K562 (cell line): Measurements from ENCODE around the gene VDAC2. TPM values are rescaled to one million over a fixed set of nuclear protein-coding genes. Genes with fewer than 3 reads are reported as not detected.

Experiments used
- LCOR ChIP-seq: sonication (generic); formaldehyde crosslinking; IDR thresholded peaks from 2 replicates; pipeline ENCODE4 v1.8.0; 2022; ENCODE audit warnings: mild to moderate bottlenecking, missing genetic modification reagents
- NFE2L1 ChIP-seq: fragments of 450-650 bp; IDR thresholded peaks from 2 replicates; pipeline ENCODE4 v1.6.1; 2016; ENCODE audit warnings: missing genetic modification characterization, low read depth, mild to moderate bottlenecking, missing compliant biosample characterization, moderate library complexity, borderline replicate concordance
- NFXL1 ChIP-seq: fragments of 450-650 bp; formaldehyde crosslinking; IDR thresholded peaks from 2 replicates; pipeline ENCODE4 v1.4.0; 2021; ENCODE audit warnings: mild to moderate bottlenecking
- NRF1 ChIP-seq, 2 experiments: fragments of 450-650 bp; IDR thresholded peaks in 1 of 2; conservative IDR thresholded peaks in 1 of 2; 2 replicates each; pipeline ENCODE4 v1.6.1; 2014; ENCODE audit warnings: mild to moderate bottlenecking in 2 of 2
- POLR2AphosphoS2 ChIP-seq: IDR thresholded peaks from 2 replicates; pipeline ENCODE4 v1.6.1; 2012; ENCODE audit warnings: low read length, improper control_type of control experiment
- POLR2AphosphoS5 ChIP-seq: IDR thresholded peaks from 2 replicates; pipeline ENCODE4 v1.6.1; 2011; ENCODE audit warnings: mild to moderate bottlenecking, low read depth, low read length, moderate library complexity; ENCODE audit not compliant: control insufficient read depth, insufficient read depth
- SREBF1 ChIP-seq: fragments of 150-350 bp; IDR thresholded peaks from 2 replicates; pipeline ENCODE4 v1.6.1; 2014; ENCODE audit warnings: antibody characterized with exemption, low read depth, low read length, borderline replicate concordance
- STAT5A ChIP-seq: IDR thresholded peaks from 2 replicates; pipeline ENCODE4 v1.6.1; 2012; ENCODE audit warnings: low read length, inconsistent platforms, borderline replicate concordance
- ZBED1 ChIP-seq: IDR thresholded peaks from 2 replicates; pipeline ENCODE4 v1.6.1; 2014
- polyA plus RNA-seq, 8 experiments: library from polyadenylated mRNA; depleted of rRNA in 4 of 8; stranded (reverse) in 5 of 8; unstranded in 3 of 8; fragments of >200 nt; fragmentation: Nextera tagmentation in 2 of 8; fragmentation: Illumina TruSeq in 1 of 8; extraction: Ambion mirVana in 2 of 8; extraction: Trizol in 1 of 8; gene quantifications; 2 replicates each; pipeline versions ENCODE4 v1.2.1 to v1.2.3, GENCODE V29; 2011 to 2014; ENCODE audit warnings: inconsistent platforms in 1 of 8, missing spikeins in 1 of 8
- total RNA-seq, 7 experiments: library from RNA; depleted of rRNA in 6 of 7; stranded (reverse); fragments of >200 nt in 6 of 7; fragmentation: Illumina TruSeq in 2 of 7; extraction: Trizol in 2 of 7; gene quantifications; 2 replicates each; pipeline versions ENCODE4 v1.2.1 to v1.2.3, GENCODE V29; 2011 to 2021; ENCODE audit warnings: low replicate concordance in 1 of 7
- TF ChIP-seq, protein P1 (sequence below): sonication (generic); formaldehyde crosslinking; IDR thresholded peaks from 2 replicates; pipeline ENCODE4 v1.8.0; 2022; ENCODE audit warnings: mild to moderate bottlenecking, missing genetic modification reagents, borderline replicate concordance
- TF ChIP-seq, protein P2 (sequence below): fragments of 450-650 bp; IDR thresholded peaks from 2 replicates; pipeline ENCODE4 v1.6.1; 2016; ENCODE audit warnings: missing biosample characterization, missing genetic modification characterization
- TF ChIP-seq, protein P3 (sequence below): IDR thresholded peaks from 2 replicates; pipeline ENCODE4 v1.6.1; 2011; ENCODE audit warnings: borderline replicate concordance, low read depth, mild to moderate bottlenecking, moderate library complexity, low read length; ENCODE audit not compliant: insufficient read depth, poor library complexity, severe bottlenecking
- TF ChIP-seq, protein P4 (sequence below): fragments of 250-450 bp; sonication (Bioruptor Pico); IDR thresholded peaks from 2 replicates; pipeline ENCODE4 v1.5.0; 2020; ENCODE audit warnings: mild to moderate bottlenecking, borderline replicate concordance
- TF ChIP-seq, protein P5 (sequence below): sonication (generic); formaldehyde crosslinking; IDR thresholded peaks from 2 replicates; pipeline ENCODE4 v1.8.0; 2023; ENCODE audit warnings: mild to moderate bottlenecking, missing genetic modification reagents
- TF ChIP-seq, protein P6 (sequence below): fragments of 200-400 bp; formaldehyde crosslinking; IDR thresholded peaks from 2 replicates; pipeline ENCODE4 v1.6.1; 2017; ENCODE audit warnings: mild to moderate bottlenecking, low read depth, low read length, moderate library complexity

The VDAC2 gene
- total and polyA plus RNA-seq, 9 of the 15 experiments (the other 6 are each of a cell fraction or from before 2014, with no cell fraction given): 139 to 450 (median 250) TPM

DNA sequence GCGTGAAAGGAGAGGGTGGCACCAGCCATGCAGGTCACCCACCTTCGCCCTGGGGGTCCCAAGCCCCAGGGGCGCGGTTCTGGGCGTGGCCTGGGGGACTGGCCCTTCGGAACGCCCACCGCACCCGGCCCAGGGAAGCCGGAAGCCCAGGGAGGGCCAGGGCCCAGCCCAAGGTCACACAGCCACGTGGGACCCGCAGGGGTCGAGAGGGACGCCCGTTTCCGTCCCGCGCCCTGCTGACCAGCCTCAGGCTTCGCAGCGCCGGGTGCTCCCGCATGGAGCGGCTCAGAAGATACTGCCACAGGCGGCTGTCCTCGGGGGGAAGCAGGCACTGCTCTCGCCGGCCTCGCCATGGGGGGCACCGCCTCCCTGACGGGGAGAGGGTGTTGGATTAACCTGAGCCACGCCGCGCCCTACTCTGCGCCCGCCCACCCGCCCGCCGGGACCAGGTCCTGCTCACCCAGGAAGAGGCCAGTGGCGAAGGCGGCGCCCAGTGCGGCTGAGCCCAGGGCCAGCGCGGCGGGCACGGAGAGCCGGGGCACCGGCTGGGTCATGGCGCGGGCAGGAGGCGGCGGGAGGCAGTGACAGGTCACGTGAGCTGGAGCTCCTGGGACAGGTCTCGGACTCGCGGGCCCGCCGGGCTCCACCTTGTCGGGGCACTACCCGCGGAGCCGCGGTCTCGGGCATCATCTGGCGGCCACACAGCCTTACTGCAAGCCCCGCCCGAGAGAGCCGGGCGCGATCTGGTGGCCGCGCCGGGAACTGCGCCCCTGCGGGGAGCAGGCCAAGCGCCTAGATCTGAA is 25.0 kb downstream of the VDAC2 start, which contains the start of gene COMTD1 (continued):
- TF ChIP-seq, protein P1, sequence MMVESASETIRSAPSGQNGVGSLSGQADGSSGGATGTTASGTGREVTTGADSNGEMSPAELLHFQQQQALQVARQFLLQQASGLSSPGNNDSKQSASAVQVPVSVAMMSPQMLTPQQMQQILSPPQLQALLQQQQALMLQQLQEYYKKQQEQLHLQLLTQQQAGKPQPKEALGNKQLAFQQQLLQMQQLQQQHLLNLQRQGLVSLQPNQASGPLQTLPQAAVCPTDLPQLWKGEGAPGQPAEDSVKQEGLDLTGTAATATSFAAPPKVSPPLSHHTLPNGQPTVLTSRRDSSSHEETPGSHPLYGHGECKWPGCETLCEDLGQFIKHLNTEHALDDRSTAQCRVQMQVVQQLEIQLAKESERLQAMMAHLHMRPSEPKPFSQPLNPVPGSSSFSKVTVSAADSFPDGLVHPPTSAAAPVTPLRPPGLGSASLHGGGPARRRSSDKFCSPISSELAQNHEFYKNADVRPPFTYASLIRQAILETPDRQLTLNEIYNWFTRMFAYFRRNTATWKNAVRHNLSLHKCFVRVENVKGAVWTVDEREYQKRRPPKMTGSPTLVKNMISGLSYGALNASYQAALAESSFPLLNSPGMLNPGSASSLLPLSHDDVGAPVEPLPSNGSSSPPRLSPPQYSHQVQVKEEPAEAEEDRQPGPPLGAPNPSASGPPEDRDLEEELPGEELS (CRISPR knock-in tag): no peak
- TF ChIP-seq NFXL1 (CRISPR knock-in tag): no peak
- TF ChIP-seq, protein P2, sequence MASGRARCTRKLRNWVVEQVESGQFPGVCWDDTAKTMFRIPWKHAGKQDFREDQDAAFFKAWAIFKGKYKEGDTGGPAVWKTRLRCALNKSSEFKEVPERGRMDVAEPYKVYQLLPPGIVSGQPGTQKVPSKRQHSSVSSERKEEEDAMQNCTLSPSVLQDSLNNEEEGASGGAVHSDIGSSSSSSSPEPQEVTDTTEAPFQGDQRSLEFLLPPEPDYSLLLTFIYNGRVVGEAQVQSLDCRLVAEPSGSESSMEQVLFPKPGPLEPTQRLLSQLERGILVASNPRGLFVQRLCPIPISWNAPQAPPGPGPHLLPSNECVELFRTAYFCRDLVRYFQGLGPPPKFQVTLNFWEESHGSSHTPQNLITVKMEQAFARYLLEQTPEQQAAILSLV (tag): no peak
- TF ChIP-seq, protein P3, sequence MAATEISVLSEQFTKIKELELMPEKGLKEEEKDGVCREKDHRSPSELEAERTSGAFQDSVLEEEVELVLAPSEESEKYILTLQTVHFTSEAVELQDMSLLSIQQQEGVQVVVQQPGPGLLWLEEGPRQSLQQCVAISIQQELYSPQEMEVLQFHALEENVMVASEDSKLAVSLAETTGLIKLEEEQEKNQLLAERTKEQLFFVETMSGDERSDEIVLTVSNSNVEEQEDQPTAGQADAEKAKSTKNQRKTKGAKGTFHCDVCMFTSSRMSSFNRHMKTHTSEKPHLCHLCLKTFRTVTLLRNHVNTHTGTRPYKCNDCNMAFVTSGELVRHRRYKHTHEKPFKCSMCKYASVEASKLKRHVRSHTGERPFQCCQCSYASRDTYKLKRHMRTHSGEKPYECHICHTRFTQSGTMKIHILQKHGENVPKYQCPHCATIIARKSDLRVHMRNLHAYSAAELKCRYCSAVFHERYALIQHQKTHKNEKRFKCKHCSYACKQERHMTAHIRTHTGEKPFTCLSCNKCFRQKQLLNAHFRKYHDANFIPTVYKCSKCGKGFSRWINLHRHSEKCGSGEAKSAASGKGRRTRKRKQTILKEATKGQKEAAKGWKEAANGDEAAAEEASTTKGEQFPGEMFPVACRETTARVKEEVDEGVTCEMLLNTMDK: no peak
- TF ChIP-seq, protein P4, sequence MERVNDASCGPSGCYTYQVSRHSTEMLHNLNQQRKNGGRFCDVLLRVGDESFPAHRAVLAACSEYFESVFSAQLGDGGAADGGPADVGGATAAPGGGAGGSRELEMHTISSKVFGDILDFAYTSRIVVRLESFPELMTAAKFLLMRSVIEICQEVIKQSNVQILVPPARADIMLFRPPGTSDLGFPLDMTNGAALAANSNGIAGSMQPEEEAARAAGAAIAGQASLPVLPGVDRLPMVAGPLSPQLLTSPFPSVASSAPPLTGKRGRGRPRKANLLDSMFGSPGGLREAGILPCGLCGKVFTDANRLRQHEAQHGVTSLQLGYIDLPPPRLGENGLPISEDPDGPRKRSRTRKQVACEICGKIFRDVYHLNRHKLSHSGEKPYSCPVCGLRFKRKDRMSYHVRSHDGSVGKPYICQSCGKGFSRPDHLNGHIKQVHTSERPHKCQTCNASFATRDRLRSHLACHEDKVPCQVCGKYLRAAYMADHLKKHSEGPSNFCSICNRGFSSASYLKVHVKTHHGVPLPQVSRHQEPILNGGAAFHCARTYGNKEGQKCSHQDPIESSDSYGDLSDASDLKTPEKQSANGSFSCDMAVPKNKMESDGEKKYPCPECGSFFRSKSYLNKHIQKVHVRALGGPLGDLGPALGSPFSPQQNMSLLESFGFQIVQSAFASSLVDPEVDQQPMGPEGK (CRISPR knock-in tag): no peak
- no peak; a peak in 1 of 4 replicates for TF ChIP-seq NRF1 (conservative IDR thresholded peaks at IDR 0.05 in 1 of 2, IDR thresholded peaks at IDR 0.05 in 1 of 2)
- no peak for TF ChIP-seq NFE2L1 (tag)
- TF ChIP-seq, protein P5, sequence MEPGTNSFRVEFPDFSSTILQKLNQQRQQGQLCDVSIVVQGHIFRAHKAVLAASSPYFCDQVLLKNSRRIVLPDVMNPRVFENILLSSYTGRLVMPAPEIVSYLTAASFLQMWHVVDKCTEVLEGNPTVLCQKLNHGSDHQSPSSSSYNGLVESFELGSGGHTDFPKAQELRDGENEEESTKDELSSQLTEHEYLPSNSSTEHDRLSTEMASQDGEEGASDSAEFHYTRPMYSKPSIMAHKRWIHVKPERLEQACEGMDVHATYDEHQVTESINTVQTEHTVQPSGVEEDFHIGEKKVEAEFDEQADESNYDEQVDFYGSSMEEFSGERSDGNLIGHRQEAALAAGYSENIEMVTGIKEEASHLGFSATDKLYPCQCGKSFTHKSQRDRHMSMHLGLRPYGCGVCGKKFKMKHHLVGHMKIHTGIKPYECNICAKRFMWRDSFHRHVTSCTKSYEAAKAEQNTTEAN (CRISPR knock-in tag): no peak
- TF ChIP-seq, protein P6, sequence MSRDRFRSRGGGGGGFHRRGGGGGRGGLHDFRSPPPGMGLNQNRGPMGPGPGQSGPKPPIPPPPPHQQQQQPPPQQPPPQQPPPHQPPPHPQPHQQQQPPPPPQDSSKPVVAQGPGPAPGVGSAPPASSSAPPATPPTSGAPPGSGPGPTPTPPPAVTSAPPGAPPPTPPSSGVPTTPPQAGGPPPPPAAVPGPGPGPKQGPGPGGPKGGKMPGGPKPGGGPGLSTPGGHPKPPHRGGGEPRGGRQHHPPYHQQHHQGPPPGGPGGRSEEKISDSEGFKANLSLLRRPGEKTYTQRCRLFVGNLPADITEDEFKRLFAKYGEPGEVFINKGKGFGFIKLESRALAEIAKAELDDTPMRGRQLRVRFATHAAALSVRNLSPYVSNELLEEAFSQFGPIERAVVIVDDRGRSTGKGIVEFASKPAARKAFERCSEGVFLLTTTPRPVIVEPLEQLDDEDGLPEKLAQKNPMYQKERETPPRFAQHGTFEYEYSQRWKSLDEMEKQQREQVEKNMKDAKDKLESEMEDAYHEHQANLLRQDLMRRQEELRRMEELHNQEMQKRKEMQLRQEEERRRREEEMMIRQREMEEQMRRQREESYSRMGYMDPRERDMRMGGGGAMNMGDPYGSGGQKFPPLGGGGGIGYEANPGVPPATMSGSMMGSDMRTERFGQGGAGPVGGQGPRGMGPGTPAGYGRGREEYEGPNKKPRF: no peak
- peak; percentile 34; the same call in 1 of the 2 replicates for TF ChIP-seq POLR2AphosphoS5
- peak; percentile 81; the same call in 1 of the 2 replicates for TF ChIP-seq LCOR
- no peak; the same call in 1 of the 2 replicates for TF ChIP-seq STAT5A
- no peak for TF ChIP-seq ZBED1
- TF ChIP-seq POLR2AphosphoS2: no peak
- TF ChIP-seq SREBF1: no peak
